GM21529 (cell line): ENCODE data around the gene RHBDF2.
"Not testable (repeated sequence)": the region's sequence is repeated elsewhere in the genome, so short reads cannot be mapped to it uniquely, and the experiment has no call there.

Source experiments
- ATAC-seq: cut with Tn5 transposase; IDR thresholded peaks from one replicate; pipeline ENCODE4 v1.9.1; 2021; ENCODE audit not compliant: unreplicated experiment

The RHBDF2 gene

DNA sequence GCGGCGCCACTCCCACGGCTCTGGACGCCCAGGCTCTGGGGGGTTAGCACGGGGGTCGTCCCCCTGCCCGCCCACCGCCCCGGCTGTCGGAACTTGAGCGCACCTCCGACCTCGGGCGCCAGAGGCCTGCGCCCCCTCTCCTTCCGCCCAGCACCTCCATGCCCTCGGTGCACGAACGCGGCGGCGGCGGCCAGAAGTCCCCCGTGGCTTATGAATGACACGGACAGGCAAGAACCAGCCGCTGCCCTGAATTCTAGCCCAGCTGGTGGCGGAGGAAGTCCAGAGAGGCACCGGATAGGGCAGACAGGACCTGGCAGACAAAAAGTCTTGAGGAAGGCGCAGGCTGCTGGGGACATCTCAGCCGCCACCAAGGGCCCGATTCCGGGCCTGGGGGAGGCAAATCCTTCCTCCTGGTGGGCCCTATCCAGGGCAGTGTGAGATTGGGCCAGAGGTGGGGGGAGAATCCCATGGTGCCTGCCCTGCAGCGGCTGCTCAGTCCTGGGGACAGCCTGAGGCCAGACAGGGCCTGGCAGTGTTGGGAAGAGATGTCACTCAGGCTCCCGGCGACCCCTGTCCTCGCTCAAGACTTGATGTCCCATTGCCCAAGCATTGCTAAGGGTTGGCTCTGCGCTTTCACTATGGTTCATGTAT lies 37.2 kb upstream of the RHBDF2 start:
- no peak for ATAC-seq

DNA sequence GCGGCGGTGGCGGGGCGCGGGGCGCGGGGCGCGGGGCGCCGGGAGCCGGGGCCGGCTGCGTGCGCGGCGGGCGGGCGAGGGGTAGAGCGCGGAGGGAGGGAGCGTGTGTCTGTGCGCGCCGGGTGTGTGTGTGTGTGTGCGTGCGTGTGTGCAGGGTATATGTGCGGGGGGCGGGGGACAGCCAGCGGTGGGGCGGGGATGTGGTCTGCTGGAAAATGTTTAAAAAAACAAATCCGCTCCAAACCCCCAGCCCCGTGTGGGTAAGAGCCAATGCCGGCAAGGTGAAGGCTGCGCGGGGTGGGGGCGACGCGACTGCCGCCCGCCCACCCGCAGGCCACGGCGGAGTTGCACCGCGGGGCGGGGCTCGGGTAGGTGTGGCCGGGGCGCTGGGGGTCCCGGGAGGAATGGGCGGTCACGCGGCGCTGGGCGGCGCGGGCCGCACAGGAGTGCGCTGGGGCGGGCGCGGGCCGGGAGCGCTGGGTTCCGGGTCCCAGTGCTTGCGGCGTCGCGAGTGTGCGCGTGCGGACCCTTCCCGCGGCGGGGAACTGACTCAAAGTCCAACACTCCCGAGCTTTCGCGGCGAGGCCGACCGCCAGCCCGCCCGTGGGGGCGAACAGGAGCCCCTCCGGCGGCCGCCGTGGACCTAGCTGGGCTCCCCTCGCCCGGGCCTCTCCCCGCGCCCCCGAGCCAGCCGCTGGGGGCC lies 36.5 kb upstream of the RHBDF2 start, which contains the start of gene CYGB:
Gene CYGB (minus strand): TSS at position 132 of the 703 bp plus-strand sequence. CDS start 167 bp downstream, outside the sequence.
- no peak for ATAC-seq

DNA sequence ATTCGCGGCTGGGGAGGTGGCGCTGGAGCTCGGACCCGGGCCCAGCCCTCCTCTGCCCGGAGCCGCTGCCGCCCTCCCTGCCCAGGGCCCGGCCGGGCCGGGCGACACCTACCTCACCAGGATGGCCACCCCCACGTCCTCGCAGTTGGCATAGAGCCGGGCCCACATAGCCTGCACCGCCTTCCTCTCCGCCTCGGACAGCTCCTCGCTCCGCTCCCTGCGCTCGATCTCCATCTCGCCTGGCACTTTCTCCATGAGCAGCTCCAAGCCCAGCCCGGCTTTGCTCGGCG lies 36.0 kb upstream of the RHBDF2 start:
- no peak for ATAC-seq

DNA sequence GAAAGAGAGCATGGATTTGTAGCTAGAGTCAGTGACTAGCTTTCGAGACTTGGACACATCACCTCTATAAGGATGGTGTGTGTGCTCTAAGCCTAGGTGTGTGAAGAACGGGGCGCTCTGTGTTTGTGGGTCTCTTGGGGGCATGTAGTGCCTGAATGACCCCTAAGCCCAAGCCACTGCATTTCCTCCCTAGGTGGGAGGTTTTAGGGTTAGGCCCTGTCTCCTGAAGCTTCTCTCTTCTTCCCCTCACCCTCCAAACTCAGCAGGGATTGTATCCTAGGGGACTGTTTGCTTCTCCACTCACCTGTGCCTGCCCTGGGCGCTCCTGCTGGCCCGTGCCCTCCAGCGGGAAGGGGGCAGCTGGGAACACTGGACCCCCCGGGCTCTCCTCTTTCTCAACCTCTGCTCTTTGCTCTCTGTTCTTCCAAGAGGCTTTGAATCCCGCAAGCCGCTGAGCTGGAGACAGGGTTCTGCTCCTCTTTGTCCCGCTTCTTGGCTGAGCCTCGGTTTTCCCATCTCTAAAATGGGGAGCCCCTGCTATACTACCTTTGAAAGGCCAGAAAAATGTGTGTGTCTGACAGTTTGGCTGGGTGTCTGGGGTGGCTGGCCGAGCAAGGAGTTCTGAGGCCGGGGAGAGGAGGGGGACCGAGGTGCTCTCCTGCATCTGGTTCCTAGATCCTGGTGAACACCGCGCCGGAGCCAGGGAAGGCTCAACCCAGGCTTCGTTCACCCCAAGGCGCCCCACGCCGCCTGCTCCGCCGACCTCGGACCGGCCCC lies 35.5 kb upstream of the RHBDF2 start:
- no peak for ATAC-seq

DNA sequence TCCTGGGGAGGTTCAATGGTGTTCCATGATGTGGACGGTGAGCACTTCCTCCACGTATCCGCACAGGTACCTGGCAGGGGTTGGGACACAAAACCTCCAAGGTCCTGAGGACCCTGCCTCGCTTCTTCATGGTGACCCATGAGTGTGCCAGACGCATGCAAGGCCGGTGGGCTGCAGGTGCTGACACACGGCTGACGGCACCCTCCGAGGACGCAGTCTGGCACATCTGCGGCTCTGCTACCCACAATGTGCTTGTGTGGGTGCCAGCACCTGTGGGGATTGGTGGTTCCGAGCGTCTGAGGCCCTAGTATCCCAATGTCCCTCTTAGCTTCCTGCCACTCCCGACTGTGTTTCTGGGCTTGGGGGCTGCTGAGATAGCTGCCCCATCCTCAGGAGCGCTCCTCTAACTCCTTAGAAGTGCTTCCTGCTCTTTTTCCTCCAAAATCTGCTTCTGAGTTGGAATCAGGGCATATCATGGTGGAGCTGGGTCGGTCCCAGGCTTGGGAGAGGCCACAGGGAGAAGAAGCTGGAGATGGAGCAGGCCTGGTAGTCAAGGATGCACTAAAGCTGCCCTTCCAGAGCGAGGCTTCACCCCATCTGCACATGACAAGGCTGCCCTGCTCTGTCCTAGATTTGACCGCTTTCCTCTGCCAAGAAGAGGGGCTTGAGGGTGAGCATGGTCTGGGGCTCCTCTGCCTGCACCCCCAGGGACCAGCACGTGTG lies 34.7 kb upstream of the RHBDF2 start:
- ATAC-seq, result no peak

DNA sequence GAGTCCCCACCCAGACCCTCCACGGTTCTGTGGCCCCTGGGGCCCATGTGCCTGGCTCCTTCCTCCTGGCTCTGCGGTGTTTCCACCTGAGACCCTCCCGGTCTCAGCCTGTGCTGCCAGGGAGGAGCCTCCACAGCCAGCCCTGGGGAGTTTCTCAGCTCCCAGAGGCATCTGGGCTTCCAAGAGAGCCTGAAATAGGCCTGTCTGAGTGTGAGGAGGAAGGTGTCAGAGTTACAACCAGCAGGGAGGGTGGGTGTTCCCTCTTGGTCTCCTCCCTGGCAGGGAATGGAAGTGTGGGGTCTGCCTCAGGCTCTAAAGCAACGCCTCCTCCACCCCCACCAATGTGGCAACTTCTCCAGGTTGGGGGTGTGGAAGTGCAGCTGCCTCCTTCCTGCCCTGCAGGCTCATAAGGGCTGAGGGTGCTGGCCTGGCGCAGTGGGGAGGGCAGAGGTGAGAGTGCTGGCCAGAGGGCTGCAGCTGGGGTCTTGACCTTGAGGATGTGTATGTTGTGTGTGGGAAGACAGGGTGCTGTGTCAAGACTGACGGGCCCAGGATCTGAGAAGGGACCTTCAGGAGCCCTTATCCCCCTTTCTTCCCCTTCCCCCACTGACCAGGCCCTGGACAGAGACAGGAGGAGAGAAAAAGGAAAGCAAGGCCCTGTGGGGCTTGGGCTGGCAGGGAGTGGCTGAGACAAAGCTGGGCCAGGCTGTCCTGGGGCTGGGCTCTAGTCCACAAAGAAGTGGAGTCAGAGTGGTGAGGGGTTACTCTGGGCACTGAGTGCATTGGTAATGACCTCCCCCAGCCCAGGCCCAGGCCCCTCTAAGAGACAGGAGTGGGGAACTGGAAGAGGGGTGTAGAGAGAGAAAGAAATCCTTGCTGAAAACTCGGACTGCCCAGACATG lies 33.9 kb upstream of the RHBDF2 start:
- ATAC-seq, result no peak

DNA sequence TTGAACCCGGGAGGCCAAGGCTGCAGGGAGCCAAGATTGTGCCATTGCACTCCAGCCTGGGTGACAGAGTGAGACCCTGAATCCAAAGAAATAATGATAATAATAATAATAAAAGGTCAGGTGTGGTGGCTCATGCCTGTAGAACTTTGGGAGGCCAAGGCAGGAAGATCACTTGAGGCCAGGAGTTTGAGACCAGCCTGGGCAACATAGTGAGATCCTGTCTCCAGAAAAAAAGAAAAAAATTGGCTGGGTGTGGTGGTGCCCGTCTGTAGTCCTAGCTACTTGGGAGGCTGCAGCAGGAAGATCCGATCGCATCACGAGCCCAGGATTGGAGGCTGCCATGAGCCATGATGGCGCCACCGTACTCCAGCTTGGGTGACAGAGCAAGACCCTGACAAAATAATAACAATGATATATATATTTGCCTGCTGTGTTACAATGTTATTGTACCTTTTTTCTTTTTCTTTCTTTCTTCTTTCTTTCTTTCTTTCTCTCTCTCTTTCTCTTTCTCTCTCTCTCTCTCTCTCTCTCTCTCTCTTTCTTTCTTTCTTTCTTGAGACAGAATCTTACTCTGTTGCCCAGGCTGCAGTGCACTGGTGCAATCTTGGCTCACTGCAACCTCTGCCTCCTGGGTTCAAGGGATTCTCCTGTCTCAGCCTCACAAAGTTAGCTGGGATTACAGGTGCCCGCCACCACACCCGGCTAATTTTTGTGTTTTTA lies 32.6 kb upstream of the RHBDF2 start:
- ATAC-seq, result not testable (repeated sequence)

DNA sequence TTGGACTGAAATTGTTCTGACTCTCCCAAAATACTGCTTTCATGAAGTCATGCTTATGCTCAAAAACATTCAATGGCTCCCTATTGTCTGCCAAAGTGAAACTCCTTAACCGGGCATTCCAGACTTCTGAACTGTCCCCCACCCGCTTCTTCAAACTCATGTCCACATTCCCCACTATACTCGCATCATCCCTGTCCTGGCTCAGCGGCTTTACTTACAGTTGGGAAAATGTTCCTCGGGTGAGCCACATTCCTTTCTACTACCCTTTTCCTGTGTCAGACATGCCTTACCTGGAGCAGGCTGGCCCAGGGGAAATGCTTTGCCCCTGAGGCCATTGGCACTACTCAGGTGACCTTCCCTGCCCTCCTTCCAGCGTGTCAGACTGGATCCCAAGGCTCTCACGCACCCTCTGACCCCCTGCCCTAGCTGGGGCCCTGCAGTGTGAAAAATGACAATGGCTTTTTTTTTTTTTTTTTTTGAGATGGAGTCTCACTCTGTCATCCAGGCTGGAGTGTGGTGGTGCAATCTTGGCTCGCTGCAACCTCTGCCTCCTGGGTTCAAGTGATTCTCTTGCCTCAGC lies 30.9 kb upstream of the RHBDF2 start:
- ATAC-seq, result no peak

DNA sequence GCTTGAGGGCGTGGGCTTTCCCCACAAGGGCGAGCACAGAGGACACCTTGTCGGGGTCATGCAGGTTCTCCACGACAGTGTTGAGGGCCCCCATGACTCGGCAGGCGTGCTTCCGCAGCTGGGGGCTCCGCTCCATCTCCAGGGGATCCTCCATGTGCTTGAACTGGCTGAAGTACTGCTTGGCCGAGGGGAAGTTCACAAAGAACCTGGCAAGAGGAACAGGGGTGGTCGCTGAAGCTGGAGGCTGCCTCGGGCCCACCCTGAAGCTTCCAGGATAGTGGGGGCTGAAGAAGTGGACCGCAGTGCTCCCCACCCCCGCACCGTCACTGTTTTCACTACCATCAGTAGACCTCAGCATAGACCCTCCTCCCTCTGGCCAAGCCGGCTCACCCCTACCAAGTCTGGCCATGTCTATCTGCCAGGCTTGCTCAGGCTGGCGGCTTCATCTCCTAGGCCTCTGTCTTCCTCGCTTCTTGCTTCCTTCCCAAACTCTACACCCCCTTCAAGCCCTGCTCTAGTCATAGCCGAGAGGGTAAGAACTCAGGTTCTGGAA lies 30.3 kb upstream of the RHBDF2 start:
- no peak for ATAC-seq

DNA sequence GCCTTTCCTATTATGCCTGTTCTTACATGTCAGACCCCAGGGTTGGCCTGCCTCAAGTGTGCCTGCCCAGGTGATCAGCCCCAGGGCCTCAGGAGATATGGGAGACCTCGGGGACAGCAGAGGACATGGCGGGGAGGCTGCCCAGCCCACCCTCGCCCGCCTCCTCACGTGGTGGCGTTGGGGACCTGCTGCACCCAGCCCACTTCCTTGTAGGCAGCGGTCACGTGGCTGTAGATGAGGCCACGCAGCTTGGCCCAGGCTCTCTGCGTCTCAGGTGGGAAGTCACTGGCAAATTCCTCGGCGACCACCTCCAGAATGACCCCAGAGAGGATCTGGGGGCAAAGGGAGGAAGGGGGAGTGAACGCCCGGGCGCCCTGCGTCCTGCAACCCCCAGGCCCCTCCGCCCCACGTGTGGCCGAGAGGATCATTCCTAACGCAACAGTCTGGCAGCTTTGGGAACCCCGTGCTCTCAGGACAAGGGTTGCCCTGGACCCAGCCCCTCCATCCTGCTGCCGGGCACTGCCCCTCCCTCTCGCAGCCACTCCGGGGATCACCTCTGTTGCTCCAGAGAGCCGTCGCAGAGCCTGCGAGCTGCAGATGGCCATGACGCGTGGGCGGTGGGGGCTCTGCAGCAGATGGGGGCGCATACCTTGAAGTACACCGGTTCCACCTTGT lies 29.7 kb upstream of the RHBDF2 start:
- ATAC-seq, result no peak

DNA sequence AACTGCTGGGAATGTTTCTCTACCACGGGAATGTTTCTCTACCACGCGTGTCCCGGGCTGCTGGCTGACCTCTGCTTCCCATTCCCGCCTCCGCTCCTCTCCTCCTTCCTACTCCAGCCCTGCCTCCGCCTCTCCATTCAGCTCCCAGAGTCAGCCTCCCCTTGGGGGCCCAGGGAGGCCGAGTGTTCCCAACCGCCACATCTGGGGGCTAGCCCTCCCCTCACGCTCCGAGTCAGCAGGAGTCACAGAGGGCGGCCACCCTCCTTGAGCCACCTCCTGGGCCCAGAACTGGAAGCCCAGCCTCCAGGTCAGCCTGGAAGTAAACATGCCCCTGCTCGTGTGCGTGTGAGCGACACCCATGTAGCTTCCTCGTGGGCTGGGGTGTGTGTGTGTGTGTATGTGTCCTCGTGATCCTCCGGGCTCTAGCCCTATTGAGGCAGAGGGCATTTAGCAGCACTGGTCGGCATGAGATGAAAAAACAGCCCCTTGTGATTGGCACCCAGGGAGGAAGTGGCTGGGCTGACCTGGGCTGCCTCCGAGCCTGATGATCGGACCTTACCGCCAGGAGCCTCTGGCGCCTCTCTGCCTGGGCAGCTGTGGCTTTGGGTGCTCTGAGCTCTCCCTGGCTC lies 29.0 kb upstream of the RHBDF2 start:
- ATAC-seq, result no peak

DNA sequence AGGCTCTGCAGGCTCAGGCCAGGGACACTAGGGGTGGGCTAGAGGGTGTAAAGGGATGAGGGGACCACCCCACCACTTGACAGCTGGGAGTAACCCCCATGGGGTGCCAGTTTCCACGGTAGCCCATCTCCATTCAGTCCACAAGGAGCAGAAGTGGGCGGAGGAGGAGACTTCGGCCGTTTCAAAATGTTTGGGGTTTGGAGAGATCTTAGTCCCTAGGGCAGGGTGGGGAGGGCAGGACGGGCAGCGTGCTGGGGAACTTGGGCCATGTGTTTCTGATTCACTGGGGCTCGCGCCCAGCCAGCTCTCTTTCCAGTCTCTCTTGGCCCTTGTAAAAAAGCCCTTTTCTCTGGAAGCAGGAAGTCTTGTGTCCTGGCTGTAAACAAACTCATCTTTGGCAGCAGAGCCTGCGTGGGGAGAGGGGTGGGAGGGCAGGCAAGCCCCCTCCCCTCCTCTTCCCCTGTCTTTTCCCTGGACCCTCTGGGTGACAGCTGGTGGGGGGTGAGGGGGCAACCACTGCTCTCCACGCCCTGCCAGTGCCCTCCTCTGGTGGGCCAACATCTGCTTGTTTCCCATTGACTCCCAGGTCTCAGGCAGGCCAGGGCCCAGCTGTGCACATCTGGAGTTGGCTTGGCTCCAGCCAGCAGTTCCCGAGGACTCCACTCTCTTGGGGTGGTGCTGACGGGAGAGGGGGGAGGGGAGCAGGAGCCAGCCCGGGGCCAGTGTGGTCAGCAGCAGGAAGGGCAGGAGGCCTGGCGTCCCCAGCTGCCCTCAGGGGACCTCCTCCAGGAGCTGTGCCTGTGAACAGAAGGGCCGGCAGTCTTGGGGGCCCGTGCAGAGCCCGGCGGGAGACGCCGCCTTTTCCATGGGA lies 28.2 kb upstream of the RHBDF2 start:
- no peak for ATAC-seq

DNA sequence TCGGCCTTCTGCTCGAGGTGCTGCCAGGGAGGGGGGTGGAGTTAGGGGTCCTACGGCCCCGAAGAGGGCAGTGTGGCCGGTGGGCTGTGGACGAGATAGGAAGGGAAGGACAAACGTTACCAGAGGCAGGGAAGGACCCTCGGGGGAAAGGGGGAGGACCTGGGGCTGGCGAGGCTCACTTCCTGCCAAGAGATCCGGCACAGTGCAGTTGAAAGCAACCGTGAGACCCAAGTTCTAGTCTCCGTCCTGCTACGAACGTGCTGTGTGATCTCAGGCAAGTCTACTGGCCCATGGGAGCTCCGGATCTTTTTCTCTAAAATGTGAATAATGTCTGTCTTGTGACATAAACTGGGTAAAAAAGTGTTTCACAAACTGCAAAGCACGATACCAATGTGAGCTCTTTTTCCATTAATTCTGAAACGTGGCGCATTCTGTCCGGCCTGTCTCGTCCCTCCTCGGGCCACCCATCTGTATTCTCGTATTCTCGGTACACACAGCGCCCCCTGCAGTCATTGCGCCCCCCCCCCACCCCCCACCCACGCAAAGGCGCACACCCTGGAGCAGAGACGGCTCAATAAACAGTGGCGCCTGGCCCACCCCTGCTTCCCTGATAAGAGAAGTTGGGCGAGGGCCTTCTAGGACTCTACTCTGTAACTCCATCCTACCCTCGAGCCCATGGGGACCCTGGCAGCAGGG lies 27.5 kb upstream of the RHBDF2 start:
- ATAC-seq, result no peak

DNA sequence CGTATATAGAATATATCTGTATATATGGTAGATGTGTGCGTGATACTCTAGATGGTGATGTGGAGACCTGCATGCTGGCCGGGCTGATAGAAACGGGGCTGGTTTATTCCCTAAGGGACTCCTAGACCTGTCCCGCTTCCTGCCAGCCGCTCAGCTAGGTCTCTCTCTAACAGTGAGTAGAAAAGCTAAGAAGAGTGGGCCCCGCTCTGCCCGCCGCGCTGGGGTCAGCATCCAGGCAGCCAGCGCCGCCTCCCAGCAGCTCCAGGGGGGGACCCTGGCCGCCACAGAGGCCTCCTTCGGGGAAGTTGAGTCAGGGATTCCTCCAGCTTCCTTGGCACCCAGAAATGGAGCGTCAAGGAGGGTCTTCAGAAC lies 26.9 kb upstream of the RHBDF2 start:
- peak; percentile 42 for ATAC-seq

DNA sequence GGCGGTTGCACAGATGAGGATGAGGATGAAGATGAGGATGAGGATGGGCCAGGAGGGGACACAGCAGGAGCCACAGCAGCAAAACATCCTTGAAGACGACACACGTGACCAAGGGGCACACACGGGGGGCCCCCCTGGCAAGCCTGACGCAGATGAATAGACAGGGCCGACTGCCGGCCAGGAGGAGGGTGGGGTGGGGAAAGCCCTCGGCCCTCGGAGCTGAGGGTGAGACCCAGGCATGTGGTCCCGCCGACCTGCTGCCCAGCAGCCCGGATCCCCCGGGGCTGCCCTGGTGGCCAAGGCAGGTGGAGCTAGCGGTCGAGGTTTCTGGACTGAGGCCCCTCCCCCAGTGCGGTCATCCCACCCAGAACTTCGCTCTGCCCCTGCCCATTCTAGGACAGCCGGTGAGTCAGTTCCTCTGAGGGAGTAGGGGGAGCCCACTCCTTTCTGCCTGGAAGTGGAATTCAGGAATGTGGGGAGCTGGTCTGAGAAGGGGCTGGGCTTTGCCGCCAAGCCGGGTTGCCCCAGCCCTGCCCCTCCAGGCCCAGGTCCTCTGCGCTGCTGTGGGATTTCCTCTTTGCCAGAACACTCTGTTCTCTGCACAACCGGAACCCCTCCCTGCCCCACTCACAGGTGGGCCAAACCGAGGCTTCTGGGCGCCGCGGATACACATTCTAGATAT lies 26.3 kb upstream of the RHBDF2 start:
- peak; percentile 57 for ATAC-seq

DNA sequence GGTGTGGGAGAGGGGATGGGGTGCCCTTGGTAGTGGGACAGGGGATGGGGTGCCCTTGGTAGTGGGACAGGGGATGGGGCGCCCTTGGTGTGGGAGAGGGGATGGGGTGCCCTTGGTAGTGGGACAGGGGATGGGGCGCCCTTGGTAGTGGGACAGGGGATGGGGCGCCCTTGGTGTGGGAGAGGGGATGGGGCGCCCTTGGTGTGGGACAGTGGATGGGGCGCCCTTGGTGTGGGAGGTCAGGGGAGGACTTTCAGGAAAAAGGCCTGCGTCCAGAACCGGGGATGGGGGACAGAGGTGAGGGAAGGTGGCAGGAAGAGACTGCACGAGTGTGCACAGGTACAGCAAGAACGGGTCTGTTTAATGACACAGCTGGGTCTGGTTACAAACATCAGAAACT lies 25.8 kb upstream of the RHBDF2 start:
- ATAC-seq, result not testable (repeated sequence)
